Lower leg skin (tissue), 3 donors: ENCODE results near the gene ITGB3.

ENCODE experiments used
- POLR2A ChIP-seq, 2 donors: fragments of 450-650 bp; IDR thresholded peaks; one replicate each; pipeline ENCODE4 v1.6.1; 2016 to 2017; ENCODE audit warnings: antibody characterized with exemption in 2 of 2, mild to moderate bottlenecking in 1 of 2, moderate library complexity in 1 of 2
- TF ChIP-seq, protein P1 (sequence below), 3 donors: fragments of 450-650 bp; IDR thresholded peaks; one replicate each; pipeline ENCODE4 v1.5.1; 2016; ENCODE audit warnings: antibody characterized with exemption in 3 of 3, mild to moderate bottlenecking in 3 of 3, moderate library complexity in 2 of 3

DNA sequence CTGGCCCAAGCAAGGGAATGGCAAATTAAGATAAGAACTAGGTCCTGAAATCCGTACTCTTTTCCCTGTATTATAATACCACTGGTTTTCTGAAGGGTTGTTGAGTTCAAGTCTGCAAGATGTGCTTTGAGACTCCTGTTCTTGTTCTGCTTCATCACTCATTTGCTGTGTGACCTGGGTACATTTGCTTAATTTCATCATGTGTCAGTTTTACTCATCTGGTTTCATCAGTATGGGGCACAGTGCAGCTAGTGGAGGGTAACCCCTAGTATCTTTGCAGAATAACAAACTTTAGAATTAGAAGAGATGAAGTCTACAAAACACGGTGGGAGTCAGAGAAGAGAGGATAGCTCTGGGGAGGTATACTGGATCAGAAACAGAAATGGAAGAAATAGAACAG, 48.2 kb downstream of the ITGB3 start:
- TF ChIP-seq, protein P1, sequence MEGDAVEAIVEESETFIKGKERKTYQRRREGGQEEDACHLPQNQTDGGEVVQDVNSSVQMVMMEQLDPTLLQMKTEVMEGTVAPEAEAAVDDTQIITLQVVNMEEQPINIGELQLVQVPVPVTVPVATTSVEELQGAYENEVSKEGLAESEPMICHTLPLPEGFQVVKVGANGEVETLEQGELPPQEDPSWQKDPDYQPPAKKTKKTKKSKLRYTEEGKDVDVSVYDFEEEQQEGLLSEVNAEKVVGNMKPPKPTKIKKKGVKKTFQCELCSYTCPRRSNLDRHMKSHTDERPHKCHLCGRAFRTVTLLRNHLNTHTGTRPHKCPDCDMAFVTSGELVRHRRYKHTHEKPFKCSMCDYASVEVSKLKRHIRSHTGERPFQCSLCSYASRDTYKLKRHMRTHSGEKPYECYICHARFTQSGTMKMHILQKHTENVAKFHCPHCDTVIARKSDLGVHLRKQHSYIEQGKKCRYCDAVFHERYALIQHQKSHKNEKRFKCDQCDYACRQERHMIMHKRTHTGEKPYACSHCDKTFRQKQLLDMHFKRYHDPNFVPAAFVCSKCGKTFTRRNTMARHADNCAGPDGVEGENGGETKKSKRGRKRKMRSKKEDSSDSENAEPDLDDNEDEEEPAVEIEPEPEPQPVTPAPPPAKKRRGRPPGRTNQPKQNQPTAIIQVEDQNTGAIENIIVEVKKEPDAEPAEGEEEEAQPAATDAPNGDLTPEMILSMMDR (IDR thresholded peaks at IDR 0.05) = no peak
- TF ChIP-seq POLR2A (IDR thresholded peaks at IDR 0.05) = no peak
